Natural killer cell (primary cell): Measurements from ENCODE around the gene SERGEF. TPM values are rescaled to one million over a fixed set of nuclear protein-coding genes. Genes with fewer than 3 reads are reported as not detected.

Experiments used
- ATAC-seq, 3 donors: fragments of 150-1000 bp in 2 of 3; fragments of 200-7000 bp in 1 of 3; cut with Tn5 transposase; 1 replicate in 1 of 3; 2 replicates in 2 of 3; pipeline ENCODE4 v1.10.0; 2021; ENCODE audit warnings: mild to moderate bottlenecking in 2 of 3, moderate library complexity in 2 of 3
- DNase-seq, 2 donors: peaks; one replicate each; pipeline versions ENCODE4 v3.0.0 to v3.0.0-alpha.2; 2013 to 2021; ENCODE audit warnings: mixed read lengths in 1 of 2
- H3K27ac ChIP-seq: one replicate; pipeline ENCODE4 v1.5.1; 2013; ENCODE audit warnings: mild to moderate bottlenecking, low read length
- H3K27me3 ChIP-seq: one replicate; pipeline ENCODE4 v1.6.1; 2013; ENCODE audit warnings: low read length; ENCODE audit not compliant: control insufficient read depth, insufficient read depth
- H3K36me3 ChIP-seq: one replicate; pipeline ENCODE4 v1.6.1; 2013; ENCODE audit warnings: low read length; ENCODE audit not compliant: control insufficient read depth, insufficient read depth
- H3K4me1 ChIP-seq: one replicate; pipeline ENCODE4 v1.6.1; 2013; ENCODE audit warnings: low read length; ENCODE audit not compliant: control insufficient read depth, insufficient read depth
- H3K4me3 ChIP-seq: one replicate; pipeline ENCODE4 v1.5.1; 2013; ENCODE audit warnings: low read length
- H3K9me3 ChIP-seq: one replicate; pipeline ENCODE4 v1.6.1; 2013; ENCODE audit warnings: low read length; ENCODE audit not compliant: control insufficient read depth, insufficient read depth
- H3K27ac Mint-ChIP-seq, 2 donors: one replicate each; pipeline ENCODE4 v1.8.0; 2022; ENCODE audit warnings: mild to moderate bottlenecking in 2 of 2, mixed read lengths in 2 of 2, moderate library complexity in 1 of 2
- H3K27me3 Mint-ChIP-seq, 2 donors: one replicate each; pipeline ENCODE4 v1.8.0; 2022; ENCODE audit warnings: low read depth in 2 of 2, mixed read lengths in 2 of 2
- H3K36me3 Mint-ChIP-seq: one replicate; pipeline ENCODE4 v1.8.0; 2022; ENCODE audit warnings: mixed read lengths
- H3K4me1 Mint-ChIP-seq, 2 donors: one replicate each; pipeline ENCODE4 v1.8.0; 2022; ENCODE audit warnings: mixed read lengths in 2 of 2
- H3K4me3 Mint-ChIP-seq: one replicate; pipeline ENCODE4 v1.8.0; 2022; ENCODE audit warnings: mild to moderate bottlenecking, moderate library complexity, mixed read lengths
- H3K9me3 Mint-ChIP-seq, 2 donors: one replicate each; pipeline ENCODE4 v1.8.0; 2022; ENCODE audit warnings: mixed read lengths in 2 of 2
- whole genome bisulfite sequencing: methylation state at CpG from one replicate; pipeline ENCODE4 v1.1.7; 2013; ENCODE audit warnings: missing lambda C conversion rate; ENCODE audit not compliant: insufficient coverage; 5-methylcytosine and 5-hydroxymethylcytosine counted together
- intact Hi-C: fragments of 100-400 bp; cut with micrococcal nuclease; formaldehyde crosslinking; loops from one replicate; pipeline ENCODE4 v1.14.2; 2022
- total RNA-seq, 4 donors: library from RNA; stranded (reverse); fragments of 120-200 nt in 1 of 4; gene quantifications; one replicate each; pipeline versions ENCODE4 v1.2.3 to v1.2.4, GENCODE V29; 2013 to 2022
- TF ChIP-seq, protein P1 (sequence below): fragments of 200-600 bp; IDR thresholded peaks from one replicate; pipeline ENCODE4 v1.8.0; 2022; ENCODE audit warnings: antibody characterized with exemption

SERGEF gene
- total RNA-seq, 3 donors from 2014 or later (not counting 1 experiment from before 2014, with no cell fraction given): 67.5 to 78.6 (median 69.4) TPM

DNA sequence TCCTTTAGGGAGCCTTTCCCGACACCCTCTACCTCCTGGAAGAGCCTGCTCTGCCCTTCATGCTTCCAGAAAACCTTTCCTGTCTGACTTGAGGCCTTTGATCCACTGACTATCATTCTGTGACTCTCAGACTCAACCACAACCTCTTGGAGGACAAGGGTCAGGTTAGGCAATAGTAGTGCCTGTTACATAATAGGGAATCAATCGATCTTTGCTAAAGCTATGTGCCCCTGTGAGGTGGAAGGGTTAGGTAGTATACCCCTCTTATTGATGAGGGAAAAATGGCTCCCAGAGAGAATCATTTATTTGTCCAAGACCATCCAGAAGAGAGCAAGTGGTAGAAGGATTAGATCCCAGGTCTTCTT is 262.1 kb downstream of the SERGEF start:
- no peaks in the 10 kb centered on the region for H3K4me1 ChIP-seq
- intact Hi-C loops: no loop called here
- ATAC-seq (no peak), DNase-seq (no peak)
- TF ChIP-seq, protein P1, sequence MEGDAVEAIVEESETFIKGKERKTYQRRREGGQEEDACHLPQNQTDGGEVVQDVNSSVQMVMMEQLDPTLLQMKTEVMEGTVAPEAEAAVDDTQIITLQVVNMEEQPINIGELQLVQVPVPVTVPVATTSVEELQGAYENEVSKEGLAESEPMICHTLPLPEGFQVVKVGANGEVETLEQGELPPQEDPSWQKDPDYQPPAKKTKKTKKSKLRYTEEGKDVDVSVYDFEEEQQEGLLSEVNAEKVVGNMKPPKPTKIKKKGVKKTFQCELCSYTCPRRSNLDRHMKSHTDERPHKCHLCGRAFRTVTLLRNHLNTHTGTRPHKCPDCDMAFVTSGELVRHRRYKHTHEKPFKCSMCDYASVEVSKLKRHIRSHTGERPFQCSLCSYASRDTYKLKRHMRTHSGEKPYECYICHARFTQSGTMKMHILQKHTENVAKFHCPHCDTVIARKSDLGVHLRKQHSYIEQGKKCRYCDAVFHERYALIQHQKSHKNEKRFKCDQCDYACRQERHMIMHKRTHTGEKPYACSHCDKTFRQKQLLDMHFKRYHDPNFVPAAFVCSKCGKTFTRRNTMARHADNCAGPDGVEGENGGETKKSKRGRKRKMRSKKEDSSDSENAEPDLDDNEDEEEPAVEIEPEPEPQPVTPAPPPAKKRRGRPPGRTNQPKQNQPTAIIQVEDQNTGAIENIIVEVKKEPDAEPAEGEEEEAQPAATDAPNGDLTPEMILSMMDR: no peak
- H3K4me3 Mint-ChIP-seq: no peak overlapping the region
- no peaks in the 10 kb centered on the region for H3K27me3 ChIP-seq
- no peaks in the 10 kb centered on the region for H3K4me1 Mint-ChIP-seq
- WGBS: 77% methylated on average over 2 of the region's 2 CpGs
- H3K9me3 Mint-ChIP-seq: no peaks in the 10 kb centered on the region
- H3K9me3 ChIP-seq: no peaks in the 10 kb centered on the region
- no peak overlapping the region for H3K27ac Mint-ChIP-seq
- no peaks in the 10 kb centered on the region for H3K36me3 ChIP-seq
- no peak overlapping the region for H3K4me3 ChIP-seq
- H3K27me3 Mint-ChIP-seq: peaks cover 15 to 21% of the 10 kb centered on the region in 2 donors
- H3K27ac ChIP-seq: no peak overlapping the region
- H3K36me3 Mint-ChIP-seq: no peaks in the 10 kb centered on the region

DNA sequence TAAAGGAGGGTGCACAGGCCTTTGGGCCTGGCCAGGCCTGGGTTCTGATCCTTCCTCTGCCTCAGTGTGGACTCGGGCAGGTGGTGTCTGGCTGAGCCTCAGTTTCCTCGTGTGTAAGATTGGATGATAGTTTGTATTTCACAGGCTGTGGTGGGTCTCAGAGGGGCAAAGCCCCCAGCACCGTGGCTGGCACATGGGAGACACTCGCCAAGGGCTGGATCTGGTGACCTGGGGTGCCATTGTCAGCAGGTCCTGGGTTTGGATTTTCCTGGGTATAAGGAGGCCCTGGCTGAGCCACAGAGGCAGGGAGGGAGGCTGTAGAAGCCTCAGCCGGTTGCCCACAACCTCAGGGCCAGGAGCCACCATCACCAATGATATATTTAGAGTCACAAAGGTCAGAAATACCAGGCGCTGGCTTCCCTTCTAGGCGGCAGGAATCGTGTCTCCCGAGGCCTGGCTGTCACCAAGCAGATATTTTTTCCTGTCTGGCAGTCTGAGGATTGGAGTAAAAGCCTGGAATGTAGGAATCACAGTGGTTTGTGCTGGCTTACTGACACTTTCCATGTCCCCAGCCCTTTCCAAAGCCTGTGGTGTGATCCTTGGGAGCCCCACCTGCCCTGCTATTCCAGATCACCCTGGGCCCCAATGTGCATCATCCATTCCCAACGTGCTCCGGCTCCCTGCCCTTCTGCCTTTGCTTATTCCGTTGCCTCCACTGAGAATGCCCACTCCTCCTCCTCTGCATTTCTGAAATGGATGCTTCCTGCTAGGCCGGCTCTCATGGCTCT is 262.6 kb downstream of the SERGEF start:
- H3K36me3 Mint-ChIP-seq: no peaks in the 10 kb centered on the region
- WGBS: 62% methylated on average over 13 of the region's 13 CpGs
- no peak overlapping the region for H3K4me3 Mint-ChIP-seq
- peaks cover 15 to 17% of the 10 kb centered on the region in 2 donors for H3K27me3 Mint-ChIP-seq
- no peaks in the 10 kb centered on the region for H3K36me3 ChIP-seq
- no peak overlapping the region for H3K4me3 ChIP-seq
- no peaks in the 10 kb centered on the region for H3K4me1 ChIP-seq
- H3K9me3 Mint-ChIP-seq: no peaks in the 10 kb centered on the region
- H3K27ac ChIP-seq: no peak overlapping the region
- intact Hi-C loops: no loop called here
- DNase-seq (no peak), ATAC-seq (no peak)
- H3K27ac Mint-ChIP-seq: no peak overlapping the region
- TF ChIP-seq, protein P1: no peak
- H3K4me1 Mint-ChIP-seq: no peaks in the 10 kb centered on the region
- no peaks in the 10 kb centered on the region for H3K9me3 ChIP-seq
- H3K27me3 ChIP-seq: no peaks in the 10 kb centered on the region

DNA sequence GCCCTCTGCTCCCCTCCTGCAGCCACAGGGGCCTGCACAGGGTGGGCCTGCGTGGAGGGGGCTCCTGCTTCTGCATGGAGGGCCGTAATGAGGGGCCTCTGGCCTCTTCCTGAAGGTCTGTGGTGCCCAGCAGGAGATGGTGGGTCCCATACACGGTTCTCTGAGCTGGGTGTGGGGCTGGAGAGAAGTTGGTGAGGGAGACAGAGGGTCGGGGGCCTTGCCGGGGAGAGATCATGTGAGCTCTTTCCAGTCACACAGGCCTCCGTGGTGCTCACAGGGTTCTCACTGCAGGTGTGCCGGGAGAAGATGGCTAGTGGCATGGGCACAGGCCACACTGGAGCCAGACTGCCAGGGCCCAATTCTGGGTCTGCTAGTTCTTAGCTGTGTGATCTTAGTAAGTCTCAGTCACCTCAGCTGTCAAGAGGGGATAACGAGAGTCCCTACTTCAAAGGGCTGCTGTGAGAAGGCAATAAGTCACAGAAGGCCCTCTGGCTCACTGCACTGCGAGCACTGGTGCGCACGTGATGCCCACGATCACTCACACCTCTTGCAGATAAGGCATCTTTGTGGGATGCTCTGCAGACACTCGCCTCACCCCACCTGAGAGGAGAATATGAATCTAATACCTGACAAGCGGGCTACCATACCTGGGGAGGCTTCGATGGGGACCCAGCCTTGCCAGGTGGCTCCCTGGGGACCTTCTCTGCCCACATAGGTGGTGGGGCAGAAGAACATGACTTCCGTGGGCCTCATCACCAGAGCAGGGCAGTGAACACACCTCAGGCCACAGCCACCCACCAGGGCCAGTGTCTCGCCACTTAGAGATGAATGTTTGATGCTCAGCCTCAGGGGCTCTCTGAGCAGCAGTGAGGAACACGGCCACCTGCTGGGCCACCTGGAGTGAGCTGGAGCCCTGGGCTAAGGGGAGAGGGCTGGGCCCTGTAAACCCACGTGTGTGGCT is 263.8 kb downstream of the SERGEF start:
- DNase-seq (no peak), ATAC-seq (no peak)
- no peaks in the 10 kb centered on the region for H3K9me3 ChIP-seq
- no peaks in the 10 kb centered on the region for H3K9me3 Mint-ChIP-seq
- no peak overlapping the region for H3K4me3 ChIP-seq
- H3K27me3 ChIP-seq: no peaks in the 10 kb centered on the region
- H3K4me3 Mint-ChIP-seq: no peak overlapping the region
- no peak overlapping the region for H3K27ac Mint-ChIP-seq
- TF ChIP-seq, protein P1: no peak
- H3K36me3 ChIP-seq: no peaks in the 10 kb centered on the region
- H3K27ac ChIP-seq: no peak overlapping the region
- intact Hi-C loops: no loop called here
- no peaks in the 10 kb centered on the region for H3K36me3 Mint-ChIP-seq
- H3K4me1 ChIP-seq: no peaks in the 10 kb centered on the region
- WGBS: 72% methylated on average over 19 of the region's 19 CpGs
- H3K4me1 Mint-ChIP-seq: no peaks in the 10 kb centered on the region
- H3K27me3 Mint-ChIP-seq: peaks cover 9 to 17% of the 10 kb centered on the region in 2 donors
